H1 (cell line): Measurements from ENCODE around the gene SELENOO.

ENCODE experiments used
- ATF3 ChIP-seq: IDR thresholded peaks from 2 replicates; pipeline ENCODE4 v1.6.1; 2011; ENCODE audit warnings: low read depth, mild to moderate bottlenecking, low read length; ENCODE audit not compliant: insufficient read depth
- CHD2 ChIP-seq: IDR thresholded peaks from 2 replicates; pipeline ENCODE4 v1.6.1; 2012; ENCODE audit warnings: low read length, improper control_type of control experiment
- CHD7 ChIP-seq: fragments of 300-600 bp; sonication (generic); IDR thresholded peaks from 2 replicates; pipeline ENCODE4 v1.7.1; 2012; ENCODE audit warnings: low read length, moderate library complexity, mild to moderate bottlenecking, inconsistent platforms; ENCODE audit not compliant: insufficient replicate concordance
- CTCF ChIP-seq, 3 experiments: IDR thresholded peaks; 1 replicate in 2 of 3; 2 replicates in 1 of 3; pipeline versions ENCODE4 v1.5.1 to v1.6.1; 2011; ENCODE audit warnings: low read length in 3 of 3, mild to moderate bottlenecking in 3 of 3, inconsistent platforms in 2 of 3, low read depth in 1 of 3, moderate library complexity in 1 of 3; ENCODE audit not compliant: insufficient read depth in 1 of 3; ENCODE audit errors: control extremely low read depth in 1 of 3
- KDM5A ChIP-seq: fragments of 200-600 bp; IDR thresholded peaks from 2 replicates; pipeline ENCODE4 v1.7.1; 2012; ENCODE audit warnings: mild to moderate bottlenecking, low read length, inconsistent platforms, mixed read lengths
- PHF8 ChIP-seq: fragments of 200-600 bp; sonication (generic); conservative IDR thresholded peaks from 2 replicates; pipeline ENCODE4 v1.7.1; 2012; ENCODE audit warnings: low read depth, mild to moderate bottlenecking, inconsistent platforms, low read length, moderate library complexity
- POU5F1 ChIP-seq: IDR thresholded peaks from 2 replicates; pipeline ENCODE4 v1.6.1; 2011; ENCODE audit warnings: low read depth, mild to moderate bottlenecking, low read length, moderate library complexity
- RAD21 ChIP-seq, 2 experiments: IDR thresholded peaks in 1 of 2; conservative IDR thresholded peaks in 1 of 2; 2 replicates each; pipeline ENCODE4 v1.6.1; 2011; ENCODE audit warnings: low read depth in 2 of 2, low read length in 2 of 2, improper control_type of control experiment in 1 of 2, inconsistent platforms in 1 of 2, mild to moderate bottlenecking in 1 of 2, moderate library complexity in 1 of 2
- TAF1 ChIP-seq: IDR thresholded peaks from 2 replicates; pipeline ENCODE4 v1.6.1; 2011; ENCODE audit warnings: mild to moderate bottlenecking, low read depth, low read length

- no peak for TF ChIP-seq ATF3
- TF ChIP-seq KDM5A, result no peak
- no peak for TF ChIP-seq CTCF (IDR thresholded peaks at IDR 0.05; ENCODE audit: control extremely low read depth in 1 of 3, insufficient read depth in 1 of 3, low read depth in 1 of 3, low read length in 3 of 3)
- no peak for TF ChIP-seq CHD2
- no peak for TF ChIP-seq CHD7
- no peak for TF ChIP-seq RAD21 (IDR thresholded peaks at IDR 0.05 in 1 of 2, conservative IDR thresholded peaks at IDR 0.05 in 1 of 2; ENCODE audit: low read depth in 2 of 2, low read length in 2 of 2)
- TF ChIP-seq TAF1, result no peak
- TF ChIP-seq PHF8, result no peak
- TF ChIP-seq POU5F1, result no peak
Observed at GRCh38 chr22:50153056-50153755, 47.6 kb upstream of the SELENOO start.
